Spleen (tissue), 7 donors: ENCODE results near the gene OR6B3.

Source experiments
- CTCF ChIP-seq, 11 experiments: fragments of 200-600 bp in 7 of 11; fragments of 450-650 bp in 4 of 11; sonication (generic) in 4 of 11; IDR thresholded peaks in 8 of 11; conservative IDR thresholded peaks in 3 of 11; 1 replicate in 7 of 11; 2 replicates in 4 of 11; pipeline versions ENCODE4 v1.4.0 to v1.8.0; 2016 to 2021; ENCODE audit warnings: antibody characterized with exemption in 11 of 11, inconsistent platforms in 4 of 11, mild to moderate bottlenecking in 1 of 11
- POLR2A ChIP-seq, 3 donors: fragments of 450-650 bp; IDR thresholded peaks; one replicate each; pipeline ENCODE4 v1.5.1; 2017; ENCODE audit warnings: antibody characterized with exemption in 3 of 3, mild to moderate bottlenecking in 1 of 3
- POLR2AphosphoS5 ChIP-seq, 3 donors: sonication (generic); formaldehyde crosslinking; IDR thresholded peaks; one replicate each; pipeline ENCODE4 v1.5.1; 2017; ENCODE audit warnings: antibody characterized with exemption in 3 of 3
- donor health status: DM: no; HTN: no; CAD: no; lungs with moderate emphysema.
- donor health status: DM: no; HTN: no; CAD: no.
- donor health status: DM: no; HTN: no; CAD: no.

GRCh38 chr2:240070907-240071306 is 17.6 kb upstream of the OR6B3 start:
- TF ChIP-seq POLR2A (IDR thresholded peaks at IDR 0.05) (no peak), CTCF (IDR thresholded peaks at IDR 0.05 in 8 of 11, conservative IDR thresholded peaks at IDR 0.05 in 3 of 11) (no peak), POLR2AphosphoS5 (IDR thresholded peaks at IDR 0.05) (no peak)
